ENCODE measurements around the gene CHST2. TPM values are rescaled to one million over a fixed set of nuclear protein-coding genes. Genes with fewer than 3 reads are reported as not detected.

The CHST2 gene
- total RNA-seq, 1 experiment from 2014 or later, result 0.38 TPM

GRCh38 chr3:143124601-143125520, 5.3 kb downstream of the CHST2 start:
- Mint-ChIP-seq H3K36me3 (ENCODE audit: insufficient read depth, unreplicated experiment) (peaks cover 5% of the 10 kb centered on the region), H3K9me3 (ENCODE audit: low read depth, unreplicated experiment) (no peaks in the 10 kb centered on the region), H3K27ac (ENCODE audit: unreplicated experiment) (no peak overlapping the region), H3K4me1 (ENCODE audit: low read depth, unreplicated experiment) (no peaks in the 10 kb centered on the region), H3K4me3 (ENCODE audit: low read depth, unreplicated experiment) (no peak overlapping the region), H3K27me3 (ENCODE audit: unreplicated experiment) (peaks cover 82% of the 10 kb centered on the region)
- CTCF ChIA-PET, result interaction anchor here (0.7 to 1.1 kb wide), 3 partner anchors 11 to 520 kb away, joined by 3 read pairs; no protein-coding TSS in a partner anchor
- no peak for TF ChIP-seq CTCF (IDR thresholded peaks at IDR 0.05; ENCODE audit: unreplicated experiment)
- no TSS peak for BruUV-seq (replicated peaks)
- DNase-seq, result no peak
- intact Hi-C loops (cut with micrococcal nuclease; ENCODE audit: unreplicated experiment), result no loop called here

- H3K27ac Mint-ChIP-seq (ENCODE audit: unreplicated experiment), result no peak overlapping the region
- CTCF ChIA-PET, result no interaction called here
Observed at GRCh38 chr3:143127801-143128200, 8.2 kb downstream of the CHST2 start.

GRCh38 chr3:143128227-143128955, 8.8 kb downstream of the CHST2 start:
- H3K9me3 Mint-ChIP-seq (ENCODE audit: low read depth, unreplicated experiment), result no peaks in the 10 kb centered on the region
- H3K4me3 Mint-ChIP-seq (ENCODE audit: low read depth, unreplicated experiment), result no peak overlapping the region
- CTCF ChIA-PET, result no interaction called here
- no peak overlapping the region for H3K27ac Mint-ChIP-seq (ENCODE audit: unreplicated experiment)
- no peak for TF ChIP-seq CTCF (IDR thresholded peaks at IDR 0.05; ENCODE audit: unreplicated experiment)
- intact Hi-C loops (cut with micrococcal nuclease; ENCODE audit: unreplicated experiment), result no loop called here
- BruUV-seq (replicated peaks), result no TSS peak
- no peak for DNase-seq
- no peaks in the 10 kb centered on the region for H3K4me1 Mint-ChIP-seq (ENCODE audit: low read depth, unreplicated experiment)
- H3K27me3 Mint-ChIP-seq (ENCODE audit: unreplicated experiment), result peaks cover 100% of the 10 kb centered on the region
- no peaks in the 10 kb centered on the region for H3K36me3 Mint-ChIP-seq (ENCODE audit: insufficient read depth, unreplicated experiment)

More at GRCh38 chr3:143127801-143128200, 8.2 kb downstream of the CHST2 start:
- peaks cover 100% of the 10 kb centered on the region for H3K27me3 Mint-ChIP-seq (ENCODE audit: unreplicated experiment)
- H3K4me1 Mint-ChIP-seq (ENCODE audit: low read depth, unreplicated experiment), result no peaks in the 10 kb centered on the region
- no peak overlapping the region for H3K4me3 Mint-ChIP-seq (ENCODE audit: low read depth, unreplicated experiment)
- DNase-seq, result no peak
- TF ChIP-seq CTCF (IDR thresholded peaks at IDR 0.05; ENCODE audit: unreplicated experiment), result no peak
- intact Hi-C loops (cut with micrococcal nuclease; ENCODE audit: unreplicated experiment), result no loop called here
- BruUV-seq (replicated peaks), result no TSS peak
- H3K36me3 Mint-ChIP-seq (ENCODE audit: insufficient read depth, unreplicated experiment), result no peaks in the 10 kb centered on the region
- H3K9me3 Mint-ChIP-seq (ENCODE audit: low read depth, unreplicated experiment), result no peaks in the 10 kb centered on the region

- peaks cover 74% of the 10 kb centered on the region for H3K27me3 Mint-ChIP-seq (ENCODE audit: unreplicated experiment)
- CTCF ChIA-PET, result no interaction called here
- no peaks in the 10 kb centered on the region for H3K36me3 Mint-ChIP-seq (ENCODE audit: insufficient read depth, unreplicated experiment)
- H3K27ac Mint-ChIP-seq (ENCODE audit: unreplicated experiment), result no peak overlapping the region
- no peak overlapping the region for H3K4me3 Mint-ChIP-seq (ENCODE audit: low read depth, unreplicated experiment)
- no peak for TF ChIP-seq CTCF (IDR thresholded peaks at IDR 0.05; ENCODE audit: unreplicated experiment)
- no peak for DNase-seq
- BruUV-seq (replicated peaks), result no TSS peak
- peaks cover 15% of the 10 kb centered on the region for H3K4me1 Mint-ChIP-seq (ENCODE audit: low read depth, unreplicated experiment)
- H3K9me3 Mint-ChIP-seq (ENCODE audit: low read depth, unreplicated experiment), result no peaks in the 10 kb centered on the region
- intact Hi-C loops (cut with micrococcal nuclease; ENCODE audit: unreplicated experiment), result loop anchor here (5.0 kb wide), 1 partner anchor 510 kb away; no protein-coding TSS in a partner anchor
Observed at GRCh38 chr3:143132246-143132980, 12.8 kb downstream of the CHST2 start.

Data from Calu3 (cell line).